Measurements from ENCODE around the gene ZNF512B.

Gene ZNF512B

GRCh38 chr20:63929071-63929470, 40.7 kb downstream of the ZNF512B start:
- no peak for DNase-seq

- DNase-seq = no peak
These were observed 43.4 kb downstream of the ZNF512B start for GRCh38 chr20:63926298-63926697.

GRCh38 chr20:63924241-63924640, 45.5 kb downstream of the ZNF512B start:
- DNase-seq = no peak

- no peak for DNase-seq
These were observed 46.1 kb downstream of the ZNF512B start for GRCh38 chr20:63923651-63924050.

- no peak for DNase-seq
These were observed 49.5 kb downstream of the ZNF512B start for GRCh38 chr20:63920226-63920625.

GRCh38 chr20:63919130-63919529, 50.6 kb downstream of the ZNF512B start:
- no peak for DNase-seq

- DNase-seq = no peak
These were observed 51.9 kb downstream of the ZNF512B start for GRCh38 chr20:63917811-63918210.

- DNase-seq = peak; percentile 58
These were observed 53.3 kb downstream of the ZNF512B start for GRCh38 chr20:63916371-63916939.

- no peak for DNase-seq
These were observed 54.3 kb downstream of the ZNF512B start for GRCh38 chr20:63915471-63915870.

GRCh38 chr20:63913768-63914167, 56.0 kb downstream of the ZNF512B start:
- no peak for DNase-seq

- no peak for DNase-seq
These were observed 58.6 kb downstream of the ZNF512B start for GRCh38 chr20:63911176-63911575.

GRCh38 chr20:63908008-63908682, 61.6 kb downstream of the ZNF512B start:
- DNase-seq = no peak

All from OCI-M1 (cell line).